Astrocyte (in vitro differentiated cells and primary cell): ENCODE results near the gene FXR1.

Source experiments
- EZH2 ChIP-seq: IDR thresholded peaks from 2 replicates; pipeline ENCODE4 v1.6.1; 2012; ENCODE audit warnings: mild to moderate bottlenecking, low read length, inconsistent platforms; ENCODE audit not compliant: insufficient read depth
- TF ChIP-seq, protein P1 (sequence below): IDR thresholded peaks from 2 replicates; pipeline ENCODE4 v1.5.1; 2011; ENCODE audit warnings: low read depth, mild to moderate bottlenecking, inconsistent platforms, low read length, moderate library complexity; ENCODE audit not compliant: insufficient read depth

DNA sequence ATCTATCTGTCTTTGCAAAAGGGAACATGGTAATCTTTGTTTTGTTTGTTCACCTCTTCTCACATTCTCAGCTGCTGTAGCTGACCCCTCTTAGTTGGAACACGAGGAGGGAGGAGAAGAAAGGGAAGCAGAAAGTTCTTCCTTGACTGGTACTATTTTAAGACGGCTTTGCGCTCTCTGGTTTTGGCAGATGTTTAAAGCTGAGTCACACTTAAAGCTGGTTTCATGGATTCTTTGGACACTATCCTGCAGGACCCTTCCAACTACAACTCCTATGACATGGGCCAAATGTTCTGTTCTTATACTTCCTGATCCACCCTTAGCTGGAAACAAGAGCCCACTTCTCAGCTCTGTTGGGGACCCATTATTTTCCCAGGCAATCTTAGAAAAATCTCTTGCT, 40.6 kb upstream of the FXR1 start:
- TF ChIP-seq, protein P1, sequence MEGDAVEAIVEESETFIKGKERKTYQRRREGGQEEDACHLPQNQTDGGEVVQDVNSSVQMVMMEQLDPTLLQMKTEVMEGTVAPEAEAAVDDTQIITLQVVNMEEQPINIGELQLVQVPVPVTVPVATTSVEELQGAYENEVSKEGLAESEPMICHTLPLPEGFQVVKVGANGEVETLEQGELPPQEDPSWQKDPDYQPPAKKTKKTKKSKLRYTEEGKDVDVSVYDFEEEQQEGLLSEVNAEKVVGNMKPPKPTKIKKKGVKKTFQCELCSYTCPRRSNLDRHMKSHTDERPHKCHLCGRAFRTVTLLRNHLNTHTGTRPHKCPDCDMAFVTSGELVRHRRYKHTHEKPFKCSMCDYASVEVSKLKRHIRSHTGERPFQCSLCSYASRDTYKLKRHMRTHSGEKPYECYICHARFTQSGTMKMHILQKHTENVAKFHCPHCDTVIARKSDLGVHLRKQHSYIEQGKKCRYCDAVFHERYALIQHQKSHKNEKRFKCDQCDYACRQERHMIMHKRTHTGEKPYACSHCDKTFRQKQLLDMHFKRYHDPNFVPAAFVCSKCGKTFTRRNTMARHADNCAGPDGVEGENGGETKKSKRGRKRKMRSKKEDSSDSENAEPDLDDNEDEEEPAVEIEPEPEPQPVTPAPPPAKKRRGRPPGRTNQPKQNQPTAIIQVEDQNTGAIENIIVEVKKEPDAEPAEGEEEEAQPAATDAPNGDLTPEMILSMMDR = no peak
- TF ChIP-seq EZH2 = no peak
